IPS-15b (cell line): ENCODE data around the gene MICU1.

Experiments used
- H3K27me3 ChIP-seq: one replicate; pipeline ENCODE4 v1.6.1; 2013; ENCODE audit warnings: low read length; ENCODE audit not compliant: control insufficient read depth, insufficient read depth
- H3K36me3 ChIP-seq: one replicate; pipeline ENCODE4 v1.6.1; 2013; ENCODE audit warnings: low read length; ENCODE audit not compliant: control insufficient read depth, insufficient read depth
- H3K4me1 ChIP-seq: one replicate; pipeline ENCODE4 v1.6.1; 2013; ENCODE audit warnings: mild to moderate bottlenecking, low read length; ENCODE audit not compliant: control insufficient read depth, insufficient read depth
- H3K4me3 ChIP-seq: one replicate; pipeline ENCODE4 v1.5.1; 2013; ENCODE audit warnings: low read depth, low read length
- H3K9ac ChIP-seq: one replicate; pipeline ENCODE4 v1.6.1; 2013; ENCODE audit warnings: low read depth, mild to moderate bottlenecking, low read length
- H3K9me3 ChIP-seq: one replicate; pipeline ENCODE4 v1.6.1; 2013; ENCODE audit warnings: mild to moderate bottlenecking, low read length; ENCODE audit not compliant: control insufficient read depth, insufficient read depth

The MICU1 gene

GRCh38 chr10:72336259-72337038 is 289.4 kb downstream of the MICU1 start:
- H3K36me3 ChIP-seq: peaks cover 37% of the 10 kb centered on the region
- H3K9ac ChIP-seq: peak overlapping the region; percentile 37
- no peaks in the 10 kb centered on the region for H3K27me3 ChIP-seq
- H3K4me3 ChIP-seq: no peak overlapping the region
- H3K9me3 ChIP-seq: no peaks in the 10 kb centered on the region
- peaks cover 6% of the 10 kb centered on the region for H3K4me1 ChIP-seq

GRCh38 chr10:72335394-72336258 is 290.3 kb downstream of the MICU1 start:
- H3K9ac ChIP-seq: no peak overlapping the region
- H3K9me3 ChIP-seq: no peaks in the 10 kb centered on the region
- peaks cover 7% of the 10 kb centered on the region for H3K4me1 ChIP-seq
- H3K4me3 ChIP-seq: no peak overlapping the region
- peaks cover 30% of the 10 kb centered on the region for H3K36me3 ChIP-seq
- H3K27me3 ChIP-seq: no peaks in the 10 kb centered on the region

GRCh38 chr10:72334825-72335393 is 291.0 kb downstream of the MICU1 start:
- Histone ChIP-seq H3K36me3 (peaks cover 28% of the 10 kb centered on the region), H3K27me3 (no peaks in the 10 kb centered on the region), H3K9me3 (no peaks in the 10 kb centered on the region), H3K4me3 (no peak overlapping the region), H3K4me1 (peaks cover 7% of the 10 kb centered on the region), H3K9ac (no peak overlapping the region)

GRCh38 chr10:72334196-72334824 is 291.6 kb downstream of the MICU1 start:
- Histone ChIP-seq H3K4me3 (no peak overlapping the region), H3K9ac (no peak overlapping the region), H3K9me3 (no peaks in the 10 kb centered on the region), H3K36me3 (peaks cover 28% of the 10 kb centered on the region), H3K27me3 (no peaks in the 10 kb centered on the region), H3K4me1 (peaks cover 7% of the 10 kb centered on the region)

GRCh38 chr10:72333112-72334015 is 292.5 kb downstream of the MICU1 start:
- Histone ChIP-seq H3K27me3 (no peaks in the 10 kb centered on the region), H3K4me3 (no peak overlapping the region), H3K9me3 (no peaks in the 10 kb centered on the region), H3K4me1 (peaks cover 7% of the 10 kb centered on the region), H3K9ac (no peak overlapping the region), H3K36me3 (peaks cover 28% of the 10 kb centered on the region)

GRCh38 chr10:72332423-72333111 is 293.3 kb downstream of the MICU1 start:
- Histone ChIP-seq H3K36me3 (peaks cover 21% of the 10 kb centered on the region), H3K9ac (peak overlapping the region; percentile 60), H3K9me3 (no peaks in the 10 kb centered on the region), H3K4me1 (peaks cover 7% of the 10 kb centered on the region), H3K27me3 (no peaks in the 10 kb centered on the region), H3K4me3 (no peak overlapping the region)

- no peaks in the 10 kb centered on the region for H3K9me3 ChIP-seq
- H3K4me1 ChIP-seq: peaks cover 7% of the 10 kb centered on the region
Measured at GRCh38 chr10:72331575-72332422, 294.1 kb downstream of the MICU1 start.

GRCh38 chr10:72330069-72330426 is 295.8 kb downstream of the MICU1 start:
- H3K4me1 ChIP-seq: peaks cover 7% of the 10 kb centered on the region
- H3K27me3 ChIP-seq: no peaks in the 10 kb centered on the region
- no peaks in the 10 kb centered on the region for H3K9me3 ChIP-seq
- no peak overlapping the region for H3K4me3 ChIP-seq
- peaks cover 2% of the 10 kb centered on the region for H3K36me3 ChIP-seq
- no peak overlapping the region for H3K9ac ChIP-seq

More at GRCh38 chr10:72331575-72332422, 294.1 kb downstream of the MICU1 start:
- H3K27me3 ChIP-seq: no peaks in the 10 kb centered on the region
- H3K9ac ChIP-seq: peak overlapping the region; percentile 60
- H3K36me3 ChIP-seq: peaks cover 19% of the 10 kb centered on the region
- peak overlapping the region; percentile 37 for H3K4me3 ChIP-seq

GRCh38 chr10:72329290-72330068 is 296.4 kb downstream of the MICU1 start:
- no peak overlapping the region for H3K4me3 ChIP-seq
- no peak overlapping the region for H3K9ac ChIP-seq
- no peaks in the 10 kb centered on the region for H3K36me3 ChIP-seq
- H3K9me3 ChIP-seq: no peaks in the 10 kb centered on the region
- H3K27me3 ChIP-seq: no peaks in the 10 kb centered on the region
- H3K4me1 ChIP-seq: peaks cover 7% of the 10 kb centered on the region
